Heart left ventricle (tissue), 16 donors: Measurements from ENCODE around the gene PET117. TPM values are rescaled to one million over a fixed set of nuclear protein-coding genes. Genes with fewer than 3 reads are reported as not detected.
"Not testable (repeated sequence)": the region's sequence is repeated elsewhere in the genome, so short reads cannot be mapped to it uniquely, and the experiment has no call there.

Source experiments
- ATAC-seq, 4 donors: fragments of 200-7000 bp; cut with Tn5 transposase; one replicate each; pipeline ENCODE4 v1.9.1; 2020 to 2022; ENCODE audit warnings: moderate library complexity in 4 of 4, mild to moderate bottlenecking in 3 of 4, moderate number of reproducible peaks in 1 of 4
- DNase-seq, 5 donors: peaks; one replicate each; pipeline ENCODE4 v3.0.0-alpha.2; 2020
- H3K27ac ChIP-seq, 12 donors: fragments of 200-600 bp; sonication (generic) in 4 of 12; one replicate each; pipeline versions ENCODE4 v1.5.0 to v1.8.0; 2016 to 2022; ENCODE audit warnings: mild to moderate bottlenecking in 2 of 12
- H3K27me3 ChIP-seq, 9 donors: fragments of 200-600 bp; sonication (generic) in 2 of 9; one replicate each; pipeline versions ENCODE4 v1.5.1 to v1.8.0; 2016 to 2022; ENCODE audit warnings: mild to moderate bottlenecking in 3 of 9
- H3K36me3 ChIP-seq, 9 donors: fragments of 200-600 bp; sonication (generic) in 2 of 9; one replicate each; pipeline versions ENCODE4 v1.5.0 to v1.8.0; 2018 to 2022; ENCODE audit warnings: mild to moderate bottlenecking in 2 of 9
- H3K4me1 ChIP-seq, 12 donors: fragments of 200-600 bp; sonication (generic) in 4 of 12; one replicate each; pipeline versions ENCODE4 v1.5.0 to v1.8.0; 2016 to 2022; ENCODE audit warnings: mild to moderate bottlenecking in 3 of 12
- H3K4me3 ChIP-seq, 12 donors: fragments of 200-600 bp; sonication (generic) in 4 of 12; one replicate each; pipeline versions ENCODE4 v1.5.0 to v1.8.0; 2017 to 2022; ENCODE audit warnings: mild to moderate bottlenecking in 9 of 12, moderate library complexity in 4 of 12
- H3K9me3 ChIP-seq, 12 donors: fragments of 200-600 bp; sonication (generic) in 4 of 12; one replicate each; pipeline versions ENCODE4 v1.5.0 to v1.8.0; 2016 to 2022; ENCODE audit warnings: mild to moderate bottlenecking in 1 of 12
- POLR2A ChIP-seq, 2 donors: fragments of 450-650 bp; IDR thresholded peaks; one replicate each; pipeline ENCODE4 v1.6.1; 2017; ENCODE audit warnings: antibody characterized with exemption in 2 of 2, mild to moderate bottlenecking in 2 of 2, moderate library complexity in 2 of 2
- WGBS, 4 donors: extraction: QIAGEN DNeasy Blood & Tissue Kit in 2 of 4; methylation state at CpG; one replicate each; pipeline versions ENCODE4 v1.1.5 to v1.1.7; 2013 to 2018; 5-methylcytosine and 5-hydroxymethylcytosine counted together
- intact Hi-C, 10 donors: fragments of 100-400 bp; cut with DNase I; formaldehyde crosslinking; loops; one replicate each; pipeline versions ENCODE4 v1.11.1 to v1.14.2; 2022
- long read RNA-seq, 3 donors: library from polyadenylated mRNA; unstranded; transcript quantifications; one replicate each; pipeline ENCODE4 v2.0.0, GENCODE V29; 2020 to 2021
- polyA plus RNA-seq, 2 donors: library from polyadenylated mRNA; stranded (reverse); fragments of 200-250 nt; gene quantifications; one replicate each; pipeline ENCODE4 v1.2.3, GENCODE V29; 2013
- total RNA-seq, 9 donors: library from RNA; depleted of rRNA in 2 of 9; stranded (reverse); fragments of >200 nt in 2 of 9; fragmentation: NEBNext Ultra II Directional in 3 of 9; extraction: Animal tissue kit (Norgen Biotek cat#: 25700) in 3 of 9; gene quantifications; one replicate each; pipeline versions ENCODE4 v1.1.0 to v1.2.4, GENCODE V29; 2016 to 2023
- TF ChIP-seq, protein P1 (sequence below), 12 donors: fragments of 200-600 bp; sonication (generic) in 4 of 12; IDR thresholded peaks; one replicate each; pipeline versions ENCODE4 v1.5.0 to v1.8.0; 2018 to 2022; ENCODE audit warnings: antibody characterized with exemption in 12 of 12, mild to moderate bottlenecking in 5 of 12
- donor health status: ischemic (EF 13 %, LVEDD 7.1; RV severe dilation, severe dysfunction).
- donor health status: healthy with polysubstance abuse.
- donor health status: DM: no; HTN: yes; CAD: no.
- donor health status: DM: no; HTN: no; CAD: no.
- donor health status: ischemic (EF 25% LVEDD 6.9; RV normal size, moderate dysfunction).
- donor health status: ischemic (EF 25% LVEDD 5.7; RV mildly dilated, moderate dysfunction).
- donor health status: healthy.
- donor health status: DM: yes; HTN: yes; CAD: no.
- donor health status: ischemic (EF 35%, LVEDD 5.7; RV mildly dilated, moderate dysfunction).
- donor health status: nonischemic (EF 11% LVEDD 7.7; RV severe dilation, severe dysfunction).
- donor health status: DM: yes; HTN: yes; CAD: no.
- donor health status: PGD.
- donor health status: ischemic (EF 29% LVEDD 5.4; RV normal size, mild dysfunction).
- donor health status: nonischemic (EF 23%, LVEDD 6.1; RV moderate dilation, normal function).

The PET117 gene, protein sequence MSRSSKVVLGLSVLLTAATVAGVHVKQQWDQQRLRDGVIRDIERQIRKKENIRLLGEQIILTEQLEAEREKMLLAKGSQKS
- 10 to 100 TPM in 6 of 9 donors, 1 to 10 TPM in 3; 8.1 to 15.0 (median 11.9) TPM for total RNA-seq
- polyA plus RNA-seq: 10 to 100 TPM; 13.6 to 15.7 TPM
- long read RNA-seq, donor 1, transcript PET117-201 (2 exons, 1,141 nt): major isoform, 12 of 13 reads
- long read RNA-seq, donor 1, partial matches to known transcripts: 0 of 13 reads
- long read RNA-seq, donor 1, other reads (novel, unspliced or antisense): 1 of 13 reads
- long read RNA-seq, donor 2, transcript PET117-201 (2 exons, 1,141 nt): major isoform, 33 of 34 reads
- long read RNA-seq, donor 2, partial matches to known transcripts: 0 of 34 reads
- long read RNA-seq, donor 2, other reads (novel, unspliced or antisense): 1 of 34 reads
- long read RNA-seq, donor 3, transcript PET117-201 (2 exons, 1,141 nt): major isoform, 12 of 12 reads
- long read RNA-seq, donor 3, partial matches to known transcripts: 0 of 12 reads
- long read RNA-seq, donor 3, other reads (novel, unspliced or antisense): 0 of 12 reads

DNA sequence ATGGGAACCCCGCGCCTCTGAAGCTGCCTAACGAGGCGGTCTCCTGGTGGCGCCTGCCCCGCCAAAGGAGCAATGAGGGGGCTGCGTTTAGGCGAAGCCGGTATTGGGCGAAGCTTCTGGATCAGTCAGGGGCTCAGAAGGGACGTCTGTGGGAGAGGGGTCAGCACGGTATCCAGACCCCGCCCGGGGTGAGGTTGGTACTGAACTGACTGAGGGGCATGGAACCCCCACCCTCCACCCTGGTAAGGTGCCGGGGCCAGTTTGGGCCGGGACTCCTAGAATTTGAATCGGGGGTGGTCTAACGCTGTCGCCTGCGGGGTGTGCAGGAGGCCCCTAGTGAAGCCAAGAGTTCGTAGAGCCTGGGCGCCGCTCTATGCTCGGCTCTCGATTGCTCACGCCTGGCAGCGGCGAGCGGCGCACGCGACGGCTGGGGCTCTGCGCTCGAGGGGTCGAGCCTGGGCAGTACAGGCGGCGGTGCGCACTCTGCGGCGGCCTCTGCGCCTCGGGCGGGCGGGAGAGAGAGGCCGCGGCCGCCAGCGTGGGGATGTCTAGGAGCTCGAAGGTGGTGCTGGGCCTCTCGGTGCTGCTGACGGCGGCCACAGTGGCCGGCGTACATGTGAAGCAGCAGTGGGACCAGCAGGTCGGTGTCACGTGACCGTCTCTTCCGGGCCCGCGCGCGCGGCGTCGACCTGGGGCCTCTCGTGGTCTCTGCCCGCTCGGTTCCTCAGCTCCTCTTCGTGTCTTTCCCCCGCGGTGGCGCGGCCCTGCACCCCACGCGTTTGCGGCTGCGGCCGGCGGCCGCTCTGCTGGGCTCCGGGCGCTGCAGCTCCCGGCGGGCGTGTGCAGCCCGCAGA, at the start of gene PET117, which contains the start of gene KAT14:
Gene PET117 (plus strand): TSS at position 452 of the 854 bp plus-strand sequence. CDS start 93 bp downstream, at position 545.
Gene KAT14 (plus strand): TSS at position 452 of the 854 bp plus-strand sequence. CDS start 4,798 bp downstream, outside the sequence.
- TF ChIP-seq POLR2A (IDR thresholded peaks at IDR 0.05): peak in 1 of 2 donors; percentile 70
- TF ChIP-seq, protein P1, sequence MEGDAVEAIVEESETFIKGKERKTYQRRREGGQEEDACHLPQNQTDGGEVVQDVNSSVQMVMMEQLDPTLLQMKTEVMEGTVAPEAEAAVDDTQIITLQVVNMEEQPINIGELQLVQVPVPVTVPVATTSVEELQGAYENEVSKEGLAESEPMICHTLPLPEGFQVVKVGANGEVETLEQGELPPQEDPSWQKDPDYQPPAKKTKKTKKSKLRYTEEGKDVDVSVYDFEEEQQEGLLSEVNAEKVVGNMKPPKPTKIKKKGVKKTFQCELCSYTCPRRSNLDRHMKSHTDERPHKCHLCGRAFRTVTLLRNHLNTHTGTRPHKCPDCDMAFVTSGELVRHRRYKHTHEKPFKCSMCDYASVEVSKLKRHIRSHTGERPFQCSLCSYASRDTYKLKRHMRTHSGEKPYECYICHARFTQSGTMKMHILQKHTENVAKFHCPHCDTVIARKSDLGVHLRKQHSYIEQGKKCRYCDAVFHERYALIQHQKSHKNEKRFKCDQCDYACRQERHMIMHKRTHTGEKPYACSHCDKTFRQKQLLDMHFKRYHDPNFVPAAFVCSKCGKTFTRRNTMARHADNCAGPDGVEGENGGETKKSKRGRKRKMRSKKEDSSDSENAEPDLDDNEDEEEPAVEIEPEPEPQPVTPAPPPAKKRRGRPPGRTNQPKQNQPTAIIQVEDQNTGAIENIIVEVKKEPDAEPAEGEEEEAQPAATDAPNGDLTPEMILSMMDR (IDR thresholded peaks at IDR 0.05): peak in 1 of 12 donors; percentile 5
- Histone ChIP-seq H3K27me3 (no peaks in the 10 kb centered on the region), H3K36me3 (peaks cover 0 to 7% (median 6%) of the 10 kb centered on the region in 9 donors), H3K4me1 (peaks cover 0 to 24% (median 17%) of the 10 kb centered on the region in 12 donors), H3K27ac (peak within 1 kb of the TSS; percentile 69 to 97 (median 90)), H3K9me3 (no peaks in the 10 kb centered on the region), H3K4me3 (peak within 1 kb of the TSS; percentile 55 to 100 (median 92))
- 0 to 1% (median 0%) methylated on average over 19 to 87 of the region's 87 CpGs for WGBS, 4 donors
- DNase-seq: peak; percentile 92 to 96 (median 93)
- ATAC-seq: peak; percentile 93 to 99 (median 98)
- intact Hi-C loops: loop anchor here in 9 of 10 donors (5.0 to 10.0 kb wide), 4 partner anchors 137 to 633 kb away; partner anchors contain the start of gene ZNF133 (in 7 of the 9)

DNA sequence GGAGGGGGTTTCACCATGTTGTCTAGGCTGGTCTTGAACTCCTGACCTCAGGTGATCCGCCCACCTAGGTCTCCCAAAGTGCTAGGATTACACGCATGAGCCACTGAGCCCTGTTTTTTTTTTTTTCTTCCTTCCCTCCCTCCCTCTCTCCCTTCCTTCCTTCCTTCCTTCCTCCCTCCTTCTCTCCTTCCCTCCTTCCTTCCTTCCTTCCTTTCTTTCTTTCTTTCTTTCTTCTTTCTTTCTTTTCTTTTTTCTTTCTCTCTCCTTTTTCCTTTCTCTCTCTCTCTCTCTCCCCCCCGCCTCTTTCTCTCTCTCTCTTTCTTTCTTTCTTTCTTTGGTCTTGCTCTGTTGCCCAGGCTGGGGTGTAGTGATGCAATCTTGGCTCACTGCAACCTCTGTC, 49.4 kb upstream of the PET117 start:
- H3K36me3 ChIP-seq, H3K9me3 ChIP-seq, H3K27ac ChIP-seq, H3K4me3 ChIP-seq, DNase-seq, ATAC-seq, intact Hi-C loops, H3K4me1 ChIP-seq: not testable (repeated sequence)
- WGBS, 4 donors: 69 to 82% (median 77%) methylated on average over 3 of the region's 3 CpGs
- peaks cover 0 to 25% (median 3%) of the 10 kb centered on the region in 9 donors for H3K27me3 ChIP-seq

DNA sequence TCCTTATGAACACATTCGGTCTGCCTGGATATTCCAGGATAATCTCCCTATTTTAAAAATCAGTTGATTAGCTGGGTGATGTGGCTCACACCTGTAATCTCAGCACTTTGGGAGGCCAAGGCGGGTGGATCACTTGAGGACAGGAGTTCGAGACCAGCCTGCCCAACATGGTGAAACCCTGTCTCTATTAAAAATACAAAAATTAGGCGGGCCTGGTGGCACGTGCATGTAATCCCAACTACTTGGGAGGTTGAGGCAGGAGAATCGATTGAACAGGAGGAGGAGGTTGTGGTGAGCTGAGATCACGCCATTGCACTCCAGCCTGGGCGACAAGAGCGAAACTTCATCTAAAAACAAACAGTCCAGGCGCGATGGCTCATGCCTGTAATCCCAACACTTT, 48.8 kb upstream of the PET117 start:
- H3K27ac ChIP-seq, H3K4me3 ChIP-seq, DNase-seq, H3K9me3 ChIP-seq, H3K4me1 ChIP-seq, ATAC-seq, intact Hi-C loops, H3K36me3 ChIP-seq: not testable (repeated sequence)
- peaks cover 0 to 28% (median 3%) of the 10 kb centered on the region in 9 donors for H3K27me3 ChIP-seq
- WGBS, 4 donors: 86 to 94% (median 91%) methylated on average over 11 of the region's 11 CpGs

DNA sequence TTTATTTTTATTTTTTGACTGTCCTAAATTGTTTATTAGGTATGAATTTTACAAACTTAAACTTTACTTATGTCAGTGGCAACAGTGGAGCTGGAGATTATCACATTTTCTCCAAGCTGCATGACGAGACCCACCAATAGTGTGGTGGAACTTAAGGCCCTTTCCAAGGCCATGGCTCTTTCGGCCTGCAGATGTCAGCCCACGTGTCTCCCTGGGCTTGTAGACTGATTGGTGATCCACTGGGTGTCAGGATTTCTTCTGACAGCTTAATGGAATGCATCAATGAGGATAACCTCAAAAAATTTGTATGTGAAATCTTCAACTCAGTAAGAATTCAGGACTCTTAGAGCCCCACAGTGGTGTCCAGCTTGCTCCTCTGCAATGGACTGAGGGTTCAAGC, 47.6 kb upstream of the PET117 start:
- Histone ChIP-seq H3K36me3 (no peaks in the 10 kb centered on the region), H3K9me3 (no peaks in the 10 kb centered on the region), H3K4me3 (no peak overlapping the region), H3K4me1 (no peaks in the 10 kb centered on the region), H3K27ac (no peak overlapping the region), H3K27me3 (peaks cover 0 to 36% (median 3%) of the 10 kb centered on the region in 9 donors)
- DNase-seq (no peak), ATAC-seq (no peak)
- TF ChIP-seq POLR2A (IDR thresholded peaks at IDR 0.05): no peak
- TF ChIP-seq, protein P1 (IDR thresholded peaks at IDR 0.05): no peak
- WGBS, 4 donors: 26 to 43% (median 35%) methylated on average over 3 of the region's 3 CpGs
- intact Hi-C loops: no loop called here
